Measurements from ENCODE around the gene LMTK3. TPM values are rescaled to one million over a fixed set of nuclear protein-coding genes. Genes with fewer than 3 reads are reported as not detected.

LMTK3 gene
- total RNA-seq, 4 donors from 2014 or later = 1.3 to 3.5 (median 1.6) TPM

DNA sequence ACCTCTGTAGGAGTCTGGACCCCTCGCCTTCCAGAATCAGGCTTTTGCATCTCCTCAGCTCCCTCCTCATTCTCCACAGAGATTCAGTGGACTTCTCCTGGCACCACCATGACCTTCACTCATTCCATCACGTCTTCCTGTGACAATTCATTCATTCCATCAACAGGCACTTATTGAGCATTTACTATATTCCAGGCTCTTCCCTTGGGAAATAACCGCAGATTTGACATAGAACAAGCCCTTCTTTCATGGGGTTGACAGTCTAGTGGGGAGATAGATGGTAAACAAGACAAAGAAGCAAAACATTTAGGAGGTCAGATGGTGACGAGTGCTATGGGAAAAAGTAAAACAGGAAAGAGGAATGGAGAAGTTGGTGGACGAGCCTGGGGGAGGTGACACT is 37.7 kb upstream of the LMTK3 start:
- Histone ChIP-seq H3K36me3 (no peaks in the 10 kb centered on the region), H3K9me3 (no peaks in the 10 kb centered on the region), H3K27ac (no peak overlapping the region), H3K4me3 (no peak overlapping the region), H3K27me3 (no peaks in the 10 kb centered on the region), H3K4me1 (peaks cover 23% of the 10 kb centered on the region)
- 73% methylated on average over 5 of the region's 5 CpGs for WGBS
- TF ChIP-seq POLR2AphosphoS5 (IDR thresholded peaks at IDR 0.05) (no peak), EP300 (IDR thresholded peaks at IDR 0.05) (no peak), POLR2A (IDR thresholded peaks at IDR 0.05) (no peak)
- TF ChIP-seq, protein P1, sequence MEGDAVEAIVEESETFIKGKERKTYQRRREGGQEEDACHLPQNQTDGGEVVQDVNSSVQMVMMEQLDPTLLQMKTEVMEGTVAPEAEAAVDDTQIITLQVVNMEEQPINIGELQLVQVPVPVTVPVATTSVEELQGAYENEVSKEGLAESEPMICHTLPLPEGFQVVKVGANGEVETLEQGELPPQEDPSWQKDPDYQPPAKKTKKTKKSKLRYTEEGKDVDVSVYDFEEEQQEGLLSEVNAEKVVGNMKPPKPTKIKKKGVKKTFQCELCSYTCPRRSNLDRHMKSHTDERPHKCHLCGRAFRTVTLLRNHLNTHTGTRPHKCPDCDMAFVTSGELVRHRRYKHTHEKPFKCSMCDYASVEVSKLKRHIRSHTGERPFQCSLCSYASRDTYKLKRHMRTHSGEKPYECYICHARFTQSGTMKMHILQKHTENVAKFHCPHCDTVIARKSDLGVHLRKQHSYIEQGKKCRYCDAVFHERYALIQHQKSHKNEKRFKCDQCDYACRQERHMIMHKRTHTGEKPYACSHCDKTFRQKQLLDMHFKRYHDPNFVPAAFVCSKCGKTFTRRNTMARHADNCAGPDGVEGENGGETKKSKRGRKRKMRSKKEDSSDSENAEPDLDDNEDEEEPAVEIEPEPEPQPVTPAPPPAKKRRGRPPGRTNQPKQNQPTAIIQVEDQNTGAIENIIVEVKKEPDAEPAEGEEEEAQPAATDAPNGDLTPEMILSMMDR (IDR thresholded peaks at IDR 0.05) = no peak
- no peak for DNase-seq (ENCODE audit: low spot score in 2 of 2)

DNA sequence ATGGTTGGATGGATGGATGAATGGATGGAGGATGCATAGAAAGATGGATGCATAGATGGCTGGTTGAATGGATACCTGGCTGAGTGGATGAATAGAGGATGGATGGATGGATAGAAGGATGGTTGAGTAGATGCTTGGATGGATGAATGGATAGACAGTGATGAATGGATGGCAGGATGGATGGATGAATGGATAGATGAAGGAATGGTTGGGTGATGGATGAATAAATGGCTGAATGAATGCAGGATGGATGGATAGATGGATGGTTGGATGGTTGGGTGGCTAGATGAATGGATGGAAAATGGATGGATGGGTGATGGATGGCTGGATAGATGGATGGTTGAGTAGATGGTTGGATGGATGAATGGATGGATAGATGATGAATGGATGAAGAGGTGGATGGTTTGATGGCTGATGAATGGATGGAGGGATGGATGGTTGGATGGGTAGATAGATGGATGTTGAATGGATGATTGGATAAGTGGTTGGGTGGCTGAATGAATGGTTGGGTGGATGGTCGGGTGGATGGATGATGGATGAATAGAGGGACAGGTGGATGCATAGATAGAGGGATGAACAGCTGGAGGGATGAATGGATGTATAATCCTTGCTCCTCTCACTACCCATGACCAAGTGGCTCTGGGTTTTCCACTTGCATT is 36.7 kb upstream of the LMTK3 start:
- WGBS = 93% methylated on average over 1 of the region's 1 CpG
- Histone ChIP-seq H3K36me3 (no peaks in the 10 kb centered on the region), H3K4me1 (peaks cover 18% of the 10 kb centered on the region), H3K27ac (no peak overlapping the region), H3K27me3 (no peaks in the 10 kb centered on the region), H3K4me3 (no peak overlapping the region), H3K9me3 (no peaks in the 10 kb centered on the region)
- DNase-seq (ENCODE audit: low spot score in 2 of 2) = no peak
- TF ChIP-seq POLR2AphosphoS5 (IDR thresholded peaks at IDR 0.05) (no peak), POLR2A (IDR thresholded peaks at IDR 0.05) (no peak), EP300 (IDR thresholded peaks at IDR 0.05) (no peak)
- TF ChIP-seq, protein P1 (IDR thresholded peaks at IDR 0.05) = no peak

DNA sequence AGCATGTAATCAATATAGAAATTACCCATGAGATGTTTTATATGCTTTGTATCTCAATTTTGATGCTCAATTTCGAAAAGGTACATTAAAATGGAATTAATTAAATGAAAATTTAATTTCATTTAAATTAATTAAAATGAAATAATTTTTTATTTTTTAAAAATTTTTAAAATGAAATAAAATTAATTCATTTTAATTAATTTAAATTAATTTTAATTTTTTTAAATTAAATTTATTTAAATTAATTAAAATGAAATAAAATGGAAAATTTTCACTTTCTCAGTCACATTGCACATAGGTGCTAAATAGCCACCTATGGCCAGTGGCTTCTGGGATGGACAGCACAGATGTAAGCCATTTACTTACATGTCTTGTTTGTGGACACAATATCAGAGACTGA is 36.1 kb upstream of the LMTK3 start:
- H3K4me3 ChIP-seq = no peak overlapping the region

DNA sequence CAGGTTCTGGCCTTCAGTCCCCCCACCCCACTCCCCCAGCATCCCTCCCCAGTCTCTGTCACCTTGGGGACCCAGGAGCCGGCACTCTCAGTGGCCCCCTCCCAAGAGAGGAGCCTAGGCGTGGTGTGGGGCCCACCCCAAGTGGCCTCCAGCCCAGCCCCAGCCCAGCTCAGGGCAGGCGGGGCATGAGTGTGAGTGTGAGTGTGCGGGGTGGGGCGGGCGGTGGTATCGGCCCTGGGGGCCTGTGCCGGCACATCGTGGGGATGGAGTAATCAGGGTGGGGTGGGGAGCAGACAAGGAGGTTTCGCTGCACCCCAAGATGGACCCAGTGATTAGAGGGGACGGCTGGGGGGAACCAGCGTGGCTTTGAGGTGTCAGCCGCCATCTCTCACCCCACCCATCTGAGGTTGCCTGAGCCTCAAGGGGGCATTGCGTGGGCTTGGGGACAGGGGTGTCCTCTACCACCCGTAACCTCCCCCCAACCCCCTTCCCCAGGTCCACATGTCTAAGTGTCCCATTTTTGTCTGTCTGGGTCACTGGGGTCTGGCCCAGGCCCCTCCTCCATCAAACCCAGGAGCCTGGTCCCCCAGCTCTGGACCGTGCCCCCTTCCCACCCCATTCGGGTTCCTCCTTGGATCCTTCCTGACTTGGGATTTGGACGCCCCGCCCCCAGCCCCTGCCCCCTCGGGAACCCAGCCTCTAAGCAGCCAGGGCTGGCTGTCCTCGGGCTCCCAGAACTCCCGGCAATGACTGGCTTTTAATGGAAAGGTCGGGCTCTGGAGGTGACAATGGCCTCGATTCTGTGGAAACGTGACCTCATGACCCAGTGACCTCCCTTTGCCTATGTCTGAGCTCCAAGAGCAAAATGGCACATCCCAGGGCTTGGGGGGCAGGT is 33.5 kb upstream of the LMTK3 start:
- H3K4me3 ChIP-seq = no peak overlapping the region
- TF ChIP-seq, protein P1 (IDR thresholded peaks at IDR 0.05) = no peak
- DNase-seq (ENCODE audit: low spot score in 2 of 2) = no peak

More for the DNA sequence above, 36.1 kb upstream of the LMTK3 start:
- Histone ChIP-seq H3K9me3 (no peaks in the 10 kb centered on the region), H3K27me3 (no peaks in the 10 kb centered on the region), H3K27ac (no peak overlapping the region), H3K4me1 (peaks cover 24% of the 10 kb centered on the region), H3K36me3 (no peaks in the 10 kb centered on the region)
- 0% methylated on average over 1 of the region's 1 CpG for WGBS
- no peak for DNase-seq (ENCODE audit: low spot score in 2 of 2)
- TF ChIP-seq POLR2AphosphoS5 (IDR thresholded peaks at IDR 0.05) = no peak
- TF ChIP-seq, protein P1 (IDR thresholded peaks at IDR 0.05) = no peak
- TF ChIP-seq EP300 (IDR thresholded peaks at IDR 0.05) = no peak
- TF ChIP-seq POLR2A (IDR thresholded peaks at IDR 0.05) = no peak

DNA sequence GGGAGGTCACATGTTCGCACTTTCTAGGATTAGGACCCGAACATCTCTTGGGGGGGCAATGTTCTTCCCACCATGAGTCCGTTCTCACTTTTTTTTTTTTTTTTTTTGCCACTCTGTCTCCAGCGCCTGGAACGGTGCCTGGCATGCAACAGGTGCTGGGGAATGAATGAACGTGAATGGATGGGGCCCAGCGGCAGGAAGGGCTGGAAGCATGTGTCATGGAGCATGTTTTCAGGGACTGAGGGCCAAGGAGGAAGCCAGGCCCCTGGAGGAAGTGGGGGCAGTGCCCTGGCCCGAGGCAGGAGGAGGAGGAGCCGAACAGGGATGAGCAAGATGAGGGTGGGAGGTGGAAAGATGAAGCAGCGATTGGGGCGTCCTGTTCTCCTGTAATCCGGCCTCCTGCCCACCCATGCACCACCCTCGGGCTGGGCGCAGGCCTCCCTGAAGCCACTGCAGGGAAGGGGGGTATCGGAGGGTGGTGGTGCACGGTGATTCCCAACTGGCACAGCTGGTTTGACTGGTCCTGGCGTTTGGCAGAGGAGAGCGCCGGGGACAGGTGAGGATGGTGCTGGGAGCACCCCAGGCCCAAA is 31.6 kb upstream of the LMTK3 start:
- H3K4me3 ChIP-seq = no peak overlapping the region
- no peak for DNase-seq (ENCODE audit: low spot score in 2 of 2)
- H3K9me3 ChIP-seq = no peaks in the 10 kb centered on the region
- H3K36me3 ChIP-seq = no peaks in the 10 kb centered on the region
- H3K27me3 ChIP-seq = no peaks in the 10 kb centered on the region
- H3K27ac ChIP-seq = peak overlapping the region; percentile 37
- WGBS = 25% methylated on average over 16 of the region's 19 CpGs
- peaks cover 21% of the 10 kb centered on the region for H3K4me1 ChIP-seq
- TF ChIP-seq, protein P1 (IDR thresholded peaks at IDR 0.05) = no peak
- TF ChIP-seq POLR2A (IDR thresholded peaks at IDR 0.05) (no peak), EP300 (IDR thresholded peaks at IDR 0.05) (no peak), POLR2AphosphoS5 (IDR thresholded peaks at IDR 0.05) (no peak)

More for the DNA sequence above, 33.5 kb upstream of the LMTK3 start:
- WGBS = 55% methylated on average over 19 of the region's 25 CpGs
- no peaks in the 10 kb centered on the region for H3K27me3 ChIP-seq
- no peak overlapping the region for H3K27ac ChIP-seq
- H3K36me3 ChIP-seq = no peaks in the 10 kb centered on the region
- H3K4me1 ChIP-seq = peaks cover 21% of the 10 kb centered on the region
- no peaks in the 10 kb centered on the region for H3K9me3 ChIP-seq

Measured in suprapubic skin (tissue), 4 donors.